GM19025 (cell line): ENCODE measurements around the gene CEBPB.
"Not testable (repeated sequence)": the region's sequence is repeated elsewhere in the genome, so short reads cannot be mapped to it uniquely, and the experiment has no call there.

Source experiments
- ATAC-seq: cut with Tn5 transposase; IDR thresholded peaks from one replicate; pipeline ENCODE4 v1.9.1; 2021; ENCODE audit warnings: mild to moderate bottlenecking, low read depth, moderate library complexity; ENCODE audit not compliant: unreplicated experiment

Gene CEBPB

DNA sequence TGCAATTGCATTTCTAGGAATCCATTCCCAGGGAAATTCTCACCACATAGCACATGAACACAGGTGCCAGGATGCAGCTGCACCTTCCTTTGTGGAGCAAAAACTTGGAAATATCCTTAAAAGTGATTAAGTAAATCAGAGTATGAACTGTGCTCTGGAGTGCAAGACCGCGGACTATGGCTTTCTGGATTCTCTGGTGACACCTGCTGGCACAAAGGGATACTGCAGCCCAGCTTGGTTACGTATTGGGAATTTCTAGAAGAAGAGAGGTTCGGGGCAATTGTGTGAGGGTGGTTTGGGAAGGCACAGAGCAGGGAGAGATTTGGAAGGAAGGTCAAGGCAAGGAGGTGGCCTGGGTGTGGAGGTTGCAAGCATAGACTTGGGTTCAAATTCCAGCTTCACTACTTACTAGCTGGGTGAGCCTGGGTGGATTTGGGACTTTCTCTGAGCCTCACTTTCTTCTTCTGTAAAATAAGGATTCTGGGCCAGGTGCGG, 21.3 kb upstream of the CEBPB start:
- ATAC-seq, result no peak

DNA sequence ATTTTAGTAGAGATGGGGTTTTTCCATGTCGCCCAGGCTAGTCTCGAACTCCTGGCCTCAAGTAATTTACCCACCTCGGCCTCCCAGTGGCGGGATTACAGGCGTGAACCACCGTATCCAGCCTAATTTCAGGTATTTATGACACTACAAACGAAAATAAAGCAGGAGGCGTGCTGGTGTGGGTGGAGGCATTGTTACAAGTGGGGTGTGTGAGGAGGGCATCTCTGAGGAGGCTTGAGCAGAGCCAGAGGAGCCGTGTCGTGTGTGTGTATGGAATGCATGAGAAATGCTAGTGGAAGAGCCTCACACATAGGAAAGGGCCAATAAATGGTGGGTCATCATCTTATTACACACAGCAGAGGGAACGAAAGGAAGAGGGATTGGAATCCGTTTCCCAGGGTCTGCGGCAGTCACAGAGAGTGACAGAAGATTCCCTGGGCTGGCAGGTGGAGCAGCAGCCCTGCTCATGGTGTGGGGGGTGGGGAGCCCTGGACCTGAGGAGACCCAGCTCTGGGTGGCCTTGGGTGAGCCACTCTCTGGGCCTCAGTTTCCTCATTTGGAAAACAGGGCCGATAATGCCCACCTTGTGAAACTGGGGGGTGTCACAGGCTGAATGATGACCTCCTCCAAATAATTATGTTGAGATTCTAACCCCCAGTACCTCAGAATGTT, 19.9 kb upstream of the CEBPB start:
- ATAC-seq, result no peak

DNA sequence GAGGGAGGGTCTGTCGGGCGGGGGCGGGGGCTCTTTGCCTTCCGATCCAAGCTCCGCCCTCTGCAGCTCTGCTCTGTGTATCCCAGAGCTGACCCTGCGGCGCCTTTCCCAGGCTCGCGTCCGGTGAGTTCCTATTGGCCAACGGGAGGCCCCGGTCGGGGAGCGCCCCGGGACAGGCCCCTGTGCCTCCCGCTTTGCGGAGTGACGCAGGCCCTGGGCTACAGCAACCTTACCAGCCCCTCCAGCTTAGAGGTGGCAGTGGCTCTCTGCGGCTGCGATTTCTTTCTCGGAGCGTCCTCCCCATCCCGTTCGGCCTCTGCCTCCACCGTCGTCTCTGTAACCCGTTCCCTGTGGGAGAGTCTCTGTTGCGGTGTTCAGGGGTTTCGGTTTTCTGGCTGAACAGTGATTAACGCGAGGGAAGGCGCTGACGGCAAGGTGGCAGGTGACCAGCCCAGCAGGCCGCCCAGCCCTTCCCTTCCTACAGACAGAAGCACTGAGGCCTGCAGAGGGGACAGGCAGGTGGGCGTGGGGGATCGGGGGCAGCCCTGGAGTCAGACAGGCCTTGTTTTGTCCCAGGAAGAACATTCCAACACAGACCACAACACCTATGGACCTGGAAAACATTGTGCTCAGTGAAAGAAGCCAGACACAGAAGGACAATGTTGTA, 18.1 kb upstream of the CEBPB start:
- ATAC-seq, result no peak

DNA sequence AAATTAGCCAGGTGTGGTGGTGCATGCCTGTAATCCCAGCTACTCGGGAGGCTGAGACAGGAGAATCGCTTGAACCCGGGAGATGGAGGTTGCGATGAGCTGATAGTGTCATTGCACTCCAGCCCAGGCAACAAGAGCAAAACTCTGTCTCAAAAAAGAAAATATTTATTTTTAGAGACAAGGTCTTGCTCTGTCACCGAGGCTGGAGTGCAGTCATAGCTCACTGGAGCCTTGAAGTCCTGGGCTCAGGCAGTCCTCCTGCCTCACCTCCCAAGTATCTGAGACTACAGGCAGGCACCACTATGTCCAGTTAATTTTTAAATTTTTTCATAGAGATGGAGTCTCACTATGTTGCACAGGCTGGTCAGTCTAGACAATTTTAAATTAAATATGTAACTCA, 16.2 kb upstream of the CEBPB start:
- ATAC-seq, result no peak

DNA sequence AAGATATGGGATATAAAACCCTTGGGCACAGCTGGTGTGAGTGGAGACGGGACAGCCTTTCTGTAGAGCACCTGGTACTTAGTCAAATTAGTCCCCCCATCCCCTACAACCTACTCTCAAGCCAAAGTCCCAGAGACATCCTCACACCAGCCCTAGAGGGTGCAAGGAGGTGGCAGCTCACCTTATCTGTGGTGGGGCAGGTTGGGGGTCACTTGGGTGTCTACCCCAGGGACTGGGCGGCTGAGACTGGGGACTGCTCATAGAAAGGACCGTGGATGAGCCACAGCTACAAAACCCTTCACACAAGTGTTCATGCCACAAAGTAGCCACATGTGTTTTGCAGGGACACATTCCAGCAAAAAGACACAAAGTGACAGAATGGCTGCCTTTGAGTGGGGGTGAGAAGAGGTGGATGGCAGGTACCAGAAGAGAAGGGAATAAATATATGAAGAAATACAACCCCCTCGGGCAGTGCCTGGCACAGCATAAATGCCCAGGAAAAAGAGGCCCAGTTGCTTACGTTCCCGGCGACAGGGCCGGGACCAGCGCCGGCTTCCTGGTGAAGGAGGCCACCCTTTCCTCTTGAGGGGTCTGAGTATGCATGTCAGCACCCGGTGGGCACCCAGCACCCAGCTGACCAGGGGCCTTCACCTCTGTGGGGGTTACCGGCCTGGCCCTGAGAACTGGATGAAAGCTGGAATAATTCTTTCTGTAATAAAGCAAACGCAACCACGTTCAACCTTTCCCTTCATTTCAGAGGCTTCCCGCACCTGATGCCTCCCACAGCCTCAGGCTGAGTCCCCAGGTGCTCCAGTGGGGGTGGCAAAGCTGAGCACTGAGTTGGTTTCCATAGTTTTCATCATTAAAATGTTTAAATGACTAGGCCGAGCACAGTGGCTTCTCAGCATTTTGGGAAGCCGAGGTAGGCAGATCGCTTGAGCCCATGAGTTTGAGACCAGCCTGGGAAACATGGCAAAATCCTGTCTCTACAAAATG, 14.4 kb upstream of the CEBPB start:
- ATAC-seq, result no peak

DNA sequence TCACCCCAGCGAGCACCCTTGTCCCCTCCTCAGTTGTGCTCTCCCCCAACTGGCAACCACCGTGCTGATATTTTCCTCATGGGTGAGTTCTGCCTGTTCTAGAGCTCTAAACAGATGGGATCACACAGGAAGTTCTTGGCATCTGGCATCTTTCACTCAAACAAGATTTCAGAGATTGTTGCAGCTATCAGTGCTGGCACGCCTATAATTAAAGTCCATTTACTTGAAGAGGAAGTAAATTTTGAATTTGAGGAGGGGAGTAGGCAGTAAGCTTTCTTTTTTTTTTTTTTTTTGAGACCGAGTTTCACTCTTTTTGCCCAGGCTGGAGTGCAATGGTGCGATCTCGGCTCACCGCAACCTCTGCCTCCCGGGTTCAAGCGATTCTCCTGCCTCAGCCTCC, 12.0 kb upstream of the CEBPB start:
- not testable (repeated sequence) for ATAC-seq

DNA sequence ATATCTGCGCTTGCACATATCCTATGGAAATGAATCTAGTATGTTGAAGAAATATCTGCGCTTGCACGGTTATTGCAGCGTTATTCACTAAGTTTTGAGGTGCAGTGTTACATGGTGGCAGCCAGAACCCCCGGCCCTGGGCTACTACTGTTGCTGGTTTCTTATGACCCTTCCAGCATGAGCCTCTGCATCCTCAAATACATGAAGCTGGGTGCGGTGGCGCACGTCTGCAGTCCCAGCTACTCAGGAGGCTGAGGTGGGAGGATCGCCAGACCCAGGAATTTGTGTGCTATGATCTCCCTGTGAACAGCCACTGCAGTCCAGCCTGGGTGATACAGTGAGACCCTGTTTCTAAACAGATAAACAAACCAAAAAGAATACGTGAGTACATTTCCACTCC, 9.3 kb upstream of the CEBPB start:
- no peak for ATAC-seq

DNA sequence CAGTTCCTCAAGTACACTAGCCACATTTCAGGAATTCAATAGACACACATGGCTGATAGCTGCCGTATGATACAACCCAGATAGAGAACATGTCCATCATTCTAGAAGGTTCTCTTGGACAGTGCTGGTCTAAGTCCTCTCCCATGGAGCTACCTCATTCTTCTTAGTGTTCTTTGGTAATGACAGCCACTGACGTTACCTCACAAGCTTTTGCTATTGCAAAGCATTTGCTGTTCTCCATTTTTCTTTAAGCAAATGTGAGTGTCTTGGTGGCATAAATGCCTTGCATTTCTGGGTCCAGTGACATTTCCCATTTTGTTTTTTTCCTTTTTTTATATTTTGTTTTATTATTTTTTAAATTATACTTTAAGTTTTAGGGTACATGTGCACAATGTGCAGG, 8.3 kb upstream of the CEBPB start:
- ATAC-seq, result no peak

DNA sequence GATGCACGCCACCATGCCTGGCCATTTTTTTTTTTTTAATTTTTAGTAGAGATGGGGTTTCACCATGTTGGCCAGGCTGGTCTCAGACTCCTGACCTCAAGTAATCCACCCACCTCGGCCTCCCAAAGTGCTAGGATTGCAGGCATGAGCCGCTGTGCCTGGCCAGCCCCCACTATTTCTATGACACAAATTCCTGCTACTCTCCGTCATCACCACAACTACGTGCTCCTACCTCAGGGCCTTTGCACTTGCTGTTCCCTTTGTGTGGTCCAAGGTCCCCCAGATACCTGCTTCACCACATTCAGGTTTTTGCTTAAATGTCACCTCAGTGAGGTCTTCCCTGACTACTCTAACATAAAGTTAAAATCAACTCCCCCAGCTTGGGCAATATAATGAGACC, 5.2 kb upstream of the CEBPB start:
- ATAC-seq, result no peak

DNA sequence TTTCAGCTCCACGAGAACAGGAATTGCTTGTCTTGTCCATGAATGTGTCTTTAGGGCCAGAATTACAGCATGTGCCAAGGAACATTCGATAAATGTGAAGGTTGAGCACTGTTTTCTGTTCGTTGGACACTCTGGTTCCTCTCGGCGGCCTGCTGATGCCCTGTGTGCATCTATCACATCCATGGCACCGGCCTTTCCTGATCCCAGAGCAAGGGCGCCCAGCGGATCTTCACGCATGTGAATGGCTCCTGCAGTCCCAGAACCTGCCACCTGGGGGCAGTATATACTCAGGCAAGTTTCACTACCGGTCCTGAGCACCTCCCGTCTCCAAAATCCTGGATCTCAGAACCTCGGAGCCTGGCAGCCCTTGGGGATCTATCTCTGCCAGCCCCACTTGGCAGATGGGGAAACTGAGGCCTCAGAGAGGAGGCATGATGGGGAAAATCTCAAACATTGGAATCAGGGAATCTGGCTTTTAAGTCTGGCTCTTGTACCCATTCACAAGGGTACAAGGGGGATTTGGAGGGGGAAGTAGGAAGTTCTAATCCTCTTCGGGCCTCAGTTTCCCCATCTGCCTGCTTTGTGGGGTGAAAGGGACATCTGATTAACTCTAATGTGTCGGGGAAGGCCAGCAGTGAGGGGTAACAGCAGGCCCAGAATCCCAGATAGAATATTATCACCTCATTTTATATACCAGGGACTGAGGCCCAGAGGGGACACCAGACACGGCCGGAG, 4.3 kb upstream of the CEBPB start:
- no peak for ATAC-seq

DNA sequence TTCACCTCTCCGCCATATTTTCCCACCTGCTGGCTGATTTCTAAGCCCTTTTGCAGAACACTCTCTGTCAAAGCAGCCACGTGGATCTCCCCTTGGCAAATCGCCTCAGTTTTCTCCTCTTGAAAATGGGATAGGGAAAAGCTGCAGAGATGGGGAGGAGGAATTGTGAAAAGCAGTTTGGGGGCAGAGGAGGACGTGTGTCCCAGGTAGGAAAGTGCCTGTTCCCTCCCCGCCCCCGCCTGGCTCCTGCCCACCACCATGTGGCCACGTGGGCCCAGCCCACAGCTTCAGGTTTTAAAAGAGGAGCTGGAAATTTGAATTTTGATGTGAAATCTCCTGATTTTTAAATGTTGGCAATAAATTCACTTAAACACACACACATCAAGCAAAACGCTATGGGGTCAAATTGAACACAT, 3.6 kb upstream of the CEBPB start:
- no peak for ATAC-seq

DNA sequence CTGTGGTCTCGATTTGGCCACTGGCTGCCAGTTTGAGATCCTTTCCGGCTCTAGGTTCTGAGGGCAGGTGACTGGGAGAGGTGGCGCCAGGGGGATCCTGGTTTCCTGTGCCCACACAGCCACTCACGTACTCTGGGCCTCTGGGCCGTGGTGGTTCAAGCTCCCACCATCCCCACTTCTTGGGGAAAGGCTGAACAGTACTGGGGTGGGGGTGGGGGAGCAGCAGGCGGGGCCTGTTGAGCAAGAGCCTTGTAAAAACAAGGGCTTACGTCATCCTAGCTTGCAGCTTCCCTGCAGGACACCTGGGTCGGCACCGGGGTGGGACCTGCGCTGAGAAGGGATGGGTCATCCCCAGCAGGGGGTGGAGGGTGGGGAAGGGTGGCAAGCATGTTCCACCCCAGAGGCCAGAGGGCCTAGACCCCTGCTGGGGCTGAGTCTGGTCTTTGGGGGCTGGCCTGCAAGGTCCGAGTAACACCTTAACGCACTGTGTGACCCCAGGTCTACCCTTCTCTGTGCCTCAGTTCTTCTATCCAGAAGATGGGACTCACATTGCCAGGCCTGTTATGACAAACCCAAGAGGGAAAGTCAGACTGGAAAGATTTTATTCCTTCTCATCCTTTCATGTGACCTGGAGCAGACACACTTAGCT, 3.1 kb upstream of the CEBPB start:
- no peak for ATAC-seq

DNA sequence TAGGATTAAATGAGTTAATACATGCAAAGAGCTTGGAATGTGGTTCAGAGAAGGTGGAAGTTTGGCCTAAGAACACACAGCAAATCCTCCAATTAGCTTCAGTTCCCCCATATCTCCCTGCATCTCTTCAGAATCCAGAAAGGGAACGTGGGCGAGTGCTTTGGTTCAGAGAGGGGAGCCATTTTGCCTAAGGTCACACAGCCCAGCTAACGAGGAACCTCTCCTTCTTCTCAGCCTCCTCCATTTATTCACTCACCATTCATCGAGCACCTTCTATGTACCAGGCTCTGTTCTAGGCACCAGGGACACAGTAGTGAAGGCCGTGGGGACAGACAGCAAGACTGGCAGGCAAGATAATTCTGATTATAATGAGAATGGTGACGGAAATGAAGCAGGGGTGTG, 2.3 kb upstream of the CEBPB start:
- no peak for ATAC-seq

DNA sequence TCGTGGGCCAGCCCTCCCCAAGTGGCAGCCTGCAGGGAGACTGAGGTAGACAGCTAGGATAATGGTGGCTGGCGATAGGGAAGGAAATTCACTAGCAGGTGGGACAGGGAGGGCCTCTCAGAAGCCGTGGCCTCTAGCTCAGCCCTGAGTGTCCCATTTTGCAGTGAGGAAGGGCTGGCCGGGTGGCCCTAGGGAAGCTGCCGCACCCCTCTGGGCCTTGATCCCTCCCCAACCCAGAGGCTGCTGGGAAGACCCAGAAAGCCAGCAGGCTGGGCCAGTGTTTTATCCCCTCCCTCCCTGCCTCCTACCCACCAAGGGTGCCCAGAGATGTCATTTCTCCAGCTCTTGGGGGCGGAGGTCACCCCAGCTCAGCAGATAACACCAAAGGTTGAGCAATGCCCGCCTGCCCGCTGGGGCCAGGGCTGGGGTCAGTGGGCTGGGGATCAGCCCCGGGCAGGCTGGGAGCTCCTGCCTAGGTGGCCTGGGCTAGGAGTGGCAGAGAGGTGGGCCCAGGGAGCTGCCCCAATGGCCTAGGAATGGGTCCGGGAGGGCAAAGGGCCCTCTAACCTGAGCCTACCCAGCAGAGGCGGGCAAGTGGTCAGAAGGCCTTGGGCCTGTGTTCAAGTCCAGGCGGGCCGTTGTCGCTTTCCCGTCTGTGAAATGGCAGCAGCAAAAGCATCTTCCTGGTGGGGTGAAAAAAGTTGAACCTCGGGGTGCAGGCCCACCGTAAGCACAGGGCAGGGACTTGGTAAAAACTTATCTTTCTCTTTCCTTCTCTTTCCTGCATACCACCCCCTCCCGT, 1.6 kb upstream of the CEBPB start:
- ATAC-seq, result no peak

DNA sequence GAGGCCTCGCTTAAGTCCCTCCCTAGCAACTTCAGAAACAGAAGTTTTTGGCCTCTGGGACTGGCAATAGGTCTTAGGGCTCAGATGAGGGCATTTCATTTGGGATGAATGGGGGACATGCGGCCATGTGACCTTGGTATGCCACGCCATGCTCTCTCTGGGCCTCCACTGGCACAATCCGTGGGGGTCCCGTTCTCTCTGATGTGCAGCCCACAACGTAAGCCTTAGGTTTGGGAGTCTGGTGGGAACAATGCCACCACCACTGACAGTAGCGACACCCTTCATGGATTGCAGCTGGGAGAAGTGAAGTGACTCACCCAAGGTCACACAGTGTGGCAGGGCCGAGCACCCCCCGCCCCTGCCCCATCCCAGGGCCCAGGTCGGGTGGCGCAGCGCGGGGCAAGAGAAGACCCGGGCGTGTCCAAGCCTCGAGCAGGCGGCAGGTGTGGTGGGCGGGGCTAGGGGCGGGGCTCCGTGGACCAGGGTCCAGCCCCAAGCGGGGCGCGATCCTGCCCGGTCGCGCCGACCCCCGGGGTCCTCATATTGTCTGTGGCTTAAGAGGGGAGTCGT, 864 bp upstream of the CEBPB start:
- ATAC-seq, result no peak

DNA sequence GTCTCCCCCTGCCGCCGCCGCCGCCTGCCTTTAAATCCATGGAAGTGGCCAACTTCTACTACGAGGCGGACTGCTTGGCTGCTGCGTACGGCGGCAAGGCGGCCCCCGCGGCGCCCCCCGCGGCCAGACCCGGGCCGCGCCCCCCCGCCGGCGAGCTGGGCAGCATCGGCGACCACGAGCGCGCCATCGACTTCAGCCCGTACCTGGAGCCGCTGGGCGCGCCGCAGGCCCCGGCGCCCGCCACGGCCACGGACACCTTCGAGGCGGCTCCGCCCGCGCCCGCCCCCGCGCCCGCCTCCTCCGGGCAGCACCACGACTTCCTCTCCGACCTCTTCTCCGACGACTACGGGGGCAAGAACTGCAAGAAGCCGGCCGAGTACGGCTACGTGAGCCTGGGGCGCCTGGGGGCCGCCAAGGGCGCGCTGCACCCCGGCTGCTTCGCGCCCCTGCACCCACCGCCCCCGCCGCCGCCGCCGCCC, 474 bp downstream of the CEBPB start:
- ATAC-seq, result no peak

DNA sequence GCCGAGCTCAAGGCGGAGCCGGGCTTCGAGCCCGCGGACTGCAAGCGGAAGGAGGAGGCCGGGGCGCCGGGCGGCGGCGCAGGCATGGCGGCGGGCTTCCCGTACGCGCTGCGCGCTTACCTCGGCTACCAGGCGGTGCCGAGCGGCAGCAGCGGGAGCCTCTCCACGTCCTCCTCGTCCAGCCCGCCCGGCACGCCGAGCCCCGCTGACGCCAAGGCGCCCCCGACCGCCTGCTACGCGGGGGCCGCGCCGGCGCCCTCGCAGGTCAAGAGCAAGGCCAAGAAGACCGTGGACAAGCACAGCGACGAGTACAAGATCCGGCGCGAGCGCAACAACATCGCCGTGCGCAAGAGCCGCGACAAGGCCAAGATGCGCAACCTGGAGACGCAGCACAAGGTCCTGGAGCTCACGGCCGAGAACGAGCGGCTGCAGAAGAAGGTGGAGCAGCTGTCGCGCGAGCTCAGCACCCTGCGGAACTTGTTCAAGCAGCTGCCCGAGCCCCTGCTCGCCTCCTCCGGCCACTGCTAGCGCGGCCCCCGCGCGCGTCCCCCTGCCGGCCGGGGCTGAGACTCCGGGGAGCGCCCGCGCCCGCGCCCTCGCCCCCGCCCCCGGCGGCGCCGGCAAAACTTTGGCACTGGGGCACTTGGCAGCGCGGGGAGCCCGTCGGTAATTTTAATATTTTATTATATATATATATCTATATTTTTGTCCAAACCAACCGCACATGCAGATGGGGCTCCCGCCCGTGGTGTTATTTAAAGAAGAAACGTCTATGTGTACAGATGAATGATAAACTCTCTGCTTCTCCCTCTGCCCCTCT, 1.1 kb downstream of the CEBPB start:
- no peak for ATAC-seq
